GM18868 (cell line): ENCODE measurements around the gene ODF2.
"Not testable (repeated sequence)": the region's sequence is repeated elsewhere in the genome, so short reads cannot be mapped to it uniquely, and the experiment has no call there.

Experiments
- ATAC-seq: cut with Tn5 transposase; IDR thresholded peaks from one replicate; pipeline ENCODE4 v1.9.1; 2021; ENCODE audit warnings: mild to moderate bottlenecking, moderate library complexity; ENCODE audit not compliant: unreplicated experiment

The ODF2 gene

GRCh38 chr9:128481561-128481960 is 25.8 kb downstream of the ODF2 start:
- ATAC-seq: no peak

GRCh38 chr9:128482186-128482585 is 26.4 kb downstream of the ODF2 start:
- ATAC-seq: no peak

- ATAC-seq: no peak
Observed at GRCh38 chr9:128484686-128485413, 29.0 kb downstream of the ODF2 start.

- ATAC-seq: no peak
Observed at GRCh38 chr9:128485414-128485855, 29.6 kb downstream of the ODF2 start.

- no peak for ATAC-seq
Observed at GRCh38 chr9:128486201-128486600, 30.4 kb downstream of the ODF2 start.

GRCh38 chr9:128493424-128493823 is 37.6 kb downstream of the ODF2 start:
- ATAC-seq: no peak

- no peak for ATAC-seq
Observed at GRCh38 chr9:128494108-128494745, 38.4 kb downstream of the ODF2 start.

- ATAC-seq: no peak
Observed at GRCh38 chr9:128494746-128495129, 38.9 kb downstream of the ODF2 start.

GRCh38 chr9:128495296-128495695 is 39.5 kb downstream of the ODF2 start:
- ATAC-seq: no peak

GRCh38 chr9:128495804-128496417 is 40.1 kb downstream of the ODF2 start:
- no peak for ATAC-seq

GRCh38 chr9:128497824-128498610 is 42.2 kb downstream of the ODF2 start:
- no peak for ATAC-seq

GRCh38 chr9:128498911-128499310 is 43.1 kb downstream of the ODF2 start:
- ATAC-seq: no peak

GRCh38 chr9:128499920-128500319 is 44.1 kb downstream of the ODF2 start:
- ATAC-seq: no peak

- ATAC-seq: not testable (repeated sequence)
Observed at GRCh38 chr9:128503415-128503825, 47.6 kb downstream of the ODF2 start.

- ATAC-seq: no peak
Observed at GRCh38 chr9:128503870-128504269, 48.1 kb downstream of the ODF2 start.

- peak; percentile 81 for ATAC-seq
Observed at GRCh38 chr9:128504485-128505413, 48.9 kb downstream of the ODF2 start, which contains the start of gene GLE1. TSS of gene GLE1 (plus strand) at chr9:128504719. CDS start at chr9:128504806, 87 bp downstream.

- ATAC-seq: no peak
Observed at GRCh38 chr9:128505414-128505765, 49.6 kb downstream of the ODF2 start.

- ATAC-seq: not testable (repeated sequence)
Observed at GRCh38 chr9:128505906-128506305, 50.1 kb downstream of the ODF2 start.

- no peak for ATAC-seq
Observed at GRCh38 chr9:128512820-128513219, 57.0 kb downstream of the ODF2 start.

GRCh38 chr9:128521956-128522355 is 66.2 kb downstream of the ODF2 start:
- no peak for ATAC-seq
